Measurements from ENCODE around the gene CNTRL.
"Not testable (repeated sequence)": the region's sequence is repeated elsewhere in the genome, so short reads cannot be mapped to it uniquely, and the experiment has no call there.

Gene CNTRL

GRCh38 chr9:121138561-121138960 lies 63.8 kb downstream of the CNTRL start:
- DNase-seq: no peak

GRCh38 chr9:121138973-121139372 lies 64.2 kb downstream of the CNTRL start:
- no peak for DNase-seq

GRCh38 chr9:121140162-121140561 lies 65.4 kb downstream of the CNTRL start:
- DNase-seq: no peak

- no peak for DNase-seq
Measured at GRCh38 chr9:121141306-121141705, 66.6 kb downstream of the CNTRL start.

- DNase-seq: no peak
Measured at GRCh38 chr9:121141706-121142105, 67.0 kb downstream of the CNTRL start.

- DNase-seq: no peak
Measured at GRCh38 chr9:121143771-121144170, 69.0 kb downstream of the CNTRL start.

- no peak for DNase-seq
Measured at GRCh38 chr9:121144482-121144881, 69.7 kb downstream of the CNTRL start.

GRCh38 chr9:121150188-121150587 lies 75.4 kb downstream of the CNTRL start:
- DNase-seq: no peak

GRCh38 chr9:121153642-121154041 lies 78.9 kb downstream of the CNTRL start:
- DNase-seq: no peak

GRCh38 chr9:121154782-121155181 lies 80.0 kb downstream of the CNTRL start:
- no peak for DNase-seq

- no peak for DNase-seq
Measured at GRCh38 chr9:121156263-121156731, 81.5 kb downstream of the CNTRL start.

- DNase-seq: no peak
Measured at GRCh38 chr9:121157939-121158338, 83.2 kb downstream of the CNTRL start.

GRCh38 chr9:121160025-121160424 lies 85.3 kb downstream of the CNTRL start:
- DNase-seq: no peak

- DNase-seq: no peak
Measured at GRCh38 chr9:121168052-121168451, 93.3 kb downstream of the CNTRL start.

GRCh38 chr9:121169094-121169601 lies 94.4 kb downstream of the CNTRL start:
- DNase-seq: no peak

GRCh38 chr9:121171236-121171635 lies 96.5 kb downstream of the CNTRL start:
- no peak for DNase-seq

- no peak for DNase-seq
Measured at GRCh38 chr9:121172726-121173487, 98.2 kb downstream of the CNTRL start.

- DNase-seq: no peak
Measured at GRCh38 chr9:121173501-121173900, 98.7 kb downstream of the CNTRL start.

GRCh38 chr9:121178676-121179372 lies 104.1 kb downstream of the CNTRL start:
- DNase-seq: no peak

- not testable (repeated sequence) for DNase-seq
Measured at GRCh38 chr9:121179373-121179721, 104.6 kb downstream of the CNTRL start.

- DNase-seq: no peak
Measured at GRCh38 chr9:121179930-121180681, 105.4 kb downstream of the CNTRL start.

GRCh38 chr9:121182101-121182836 lies 107.5 kb downstream of the CNTRL start:
- DNase-seq: no peak

GRCh38 chr9:121182989-121183388 lies 108.2 kb downstream of the CNTRL start:
- no peak for DNase-seq

Data from activated naive CD4-positive, alpha-beta T cell treated with anti-CD3 and anti-CD28 coated beads, Interleukin-2, amount 50 U/mL, for 16 hours (primary cell).